Nucleus accumbens (tissue), 56 donors: ENCODE results near the gene ATXN7.

ENCODE experiments used
- DNase-seq, 56 donors: peaks; one replicate each; lab custom pipeline; 2025; lab: John Stamatoyannopoulos, UW

The ATXN7 gene

GRCh38 chr3:64008487-64009351 is 145.1 kb downstream of the ATXN7 start:
- DNase-seq: no peak

GRCh38 chr3:64009528-64009927 is 145.9 kb downstream of the ATXN7 start:
- no peak for DNase-seq

GRCh38 chr3:64010199-64010598 is 146.5 kb downstream of the ATXN7 start:
- DNase-seq: no peak

GRCh38 chr3:64011685-64012084 is 148.0 kb downstream of the ATXN7 start:
- no peak for DNase-seq

GRCh38 chr3:64016941-64017620 is 153.4 kb downstream of the ATXN7 start:
- DNase-seq: no peak

GRCh38 chr3:64019271-64019670 is 155.6 kb downstream of the ATXN7 start:
- DNase-seq: no peak

- no peak for DNase-seq
These were observed 156.2 kb downstream of the ATXN7 start for GRCh38 chr3:64019879-64020278.

- DNase-seq: no peak
These were observed 158.3 kb downstream of the ATXN7 start for GRCh38 chr3:64021922-64022321.

GRCh38 chr3:64022451-64023186 is 159.0 kb downstream of the ATXN7 start:
- peak in 3 of 56 donors; percentile 9 to 20 (median 16) for DNase-seq

- DNase-seq: peak; percentile 11 to 91 (median 80)
These were observed 159.7 kb downstream of the ATXN7 start, which contains the start of gene PSMD6 for GRCh38 chr3:64023187-64023860. PSMD6 (minus strand) TSS chr3:64023494; CDS start chr3:64023419, 75 bp downstream.

- no peak for DNase-seq
These were observed 160.2 kb downstream of the ATXN7 start for GRCh38 chr3:64023861-64024223.

- no peak for DNase-seq
These were observed 162.7 kb downstream of the ATXN7 start for GRCh38 chr3:64026346-64026745.

GRCh38 chr3:64027658-64028057 is 164.0 kb downstream of the ATXN7 start:
- DNase-seq: no peak

GRCh38 chr3:64028754-64029153 is 165.1 kb downstream of the ATXN7 start:
- no peak for DNase-seq

GRCh38 chr3:64029287-64029686 is 165.6 kb downstream of the ATXN7 start:
- DNase-seq: no peak

- DNase-seq: peak in 50 of 56 donors; percentile 7 to 83 (median 42)
These were observed 167.1 kb downstream of the ATXN7 start for GRCh38 chr3:64030741-64031140.

GRCh38 chr3:64031540-64032508 is 168.2 kb downstream of the ATXN7 start:
- no peak for DNase-seq

- no peak for DNase-seq
These were observed 169.4 kb downstream of the ATXN7 start for GRCh38 chr3:64033069-64033468.

GRCh38 chr3:64037084-64037483 is 173.4 kb downstream of the ATXN7 start:
- DNase-seq: no peak
